Hematopoietic multipotent progenitor cell treated with erythropoietin and hydrocortisone succinate and interleukin-3 and kit ligand, for 15 days (in vitro differentiated cells): ENCODE results near the gene RASSF4.

ENCODE experiments used
- DNase-seq: peaks from one replicate; pipeline ENCODE4 v3.0.0-alpha.2; 2015; ENCODE audit warnings: low spot score

The RASSF4 gene

GRCh38 chr10:44989597-44990301 lies 30.1 kb downstream of the RASSF4 start:
- DNase-seq, result no peak

GRCh38 chr10:44990302-44990655 lies 30.7 kb downstream of the RASSF4 start:
- DNase-seq, result no peak

GRCh38 chr10:44990965-44991364 lies 31.4 kb downstream of the RASSF4 start:
- DNase-seq, result no peak

DNA sequence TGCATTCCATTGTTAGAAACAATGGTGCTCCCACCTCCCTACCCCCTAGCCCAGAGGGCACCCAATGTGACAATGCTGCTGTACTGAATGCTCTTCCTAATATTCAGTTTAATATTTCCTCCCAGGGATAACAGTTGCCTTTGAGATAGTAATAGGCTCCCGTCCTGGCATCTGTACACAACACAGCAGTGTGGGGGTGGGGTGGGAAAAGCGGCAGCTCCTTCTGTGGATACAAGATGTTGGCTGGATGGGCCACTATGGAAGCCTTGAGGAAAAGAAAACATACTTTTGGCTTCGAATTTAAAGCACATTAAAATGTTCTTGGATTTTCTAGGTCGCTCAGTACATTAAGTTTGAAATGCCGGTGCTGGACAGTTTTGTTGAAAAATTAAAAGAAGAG lies 32.0 kb downstream of the RASSF4 start:
- no peak for DNase-seq

GRCh38 chr10:44992070-44992731 lies 32.6 kb downstream of the RASSF4 start:
- DNase-seq, result no peak

DNA sequence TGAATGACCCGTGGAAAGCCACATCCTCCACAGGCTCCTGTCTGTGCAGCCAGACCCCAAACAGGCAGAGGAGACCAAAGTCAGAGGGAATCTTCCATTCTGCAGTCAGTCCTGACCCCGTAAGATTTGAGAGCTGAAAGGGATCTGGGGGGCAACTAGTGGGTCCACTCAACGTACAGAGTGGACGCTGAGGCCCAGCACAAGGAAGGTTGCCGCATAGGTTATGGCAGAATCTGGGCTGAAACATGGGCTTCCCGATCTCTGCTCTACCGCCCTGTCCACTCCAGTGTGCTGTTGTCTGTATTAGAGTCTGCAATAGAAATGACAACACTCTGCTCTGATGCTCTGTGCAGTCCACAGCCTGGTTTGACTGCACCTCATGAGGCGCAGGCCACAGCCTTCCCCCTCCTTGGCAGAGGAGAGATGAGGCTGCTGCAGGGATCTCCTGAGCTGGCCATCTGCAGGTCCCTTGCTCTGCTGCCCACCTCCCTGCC lies 33.2 kb downstream of the RASSF4 start:
- no peak for DNase-seq

GRCh38 chr10:44993226-44993921 lies 33.8 kb downstream of the RASSF4 start:
- no peak for DNase-seq

DNA sequence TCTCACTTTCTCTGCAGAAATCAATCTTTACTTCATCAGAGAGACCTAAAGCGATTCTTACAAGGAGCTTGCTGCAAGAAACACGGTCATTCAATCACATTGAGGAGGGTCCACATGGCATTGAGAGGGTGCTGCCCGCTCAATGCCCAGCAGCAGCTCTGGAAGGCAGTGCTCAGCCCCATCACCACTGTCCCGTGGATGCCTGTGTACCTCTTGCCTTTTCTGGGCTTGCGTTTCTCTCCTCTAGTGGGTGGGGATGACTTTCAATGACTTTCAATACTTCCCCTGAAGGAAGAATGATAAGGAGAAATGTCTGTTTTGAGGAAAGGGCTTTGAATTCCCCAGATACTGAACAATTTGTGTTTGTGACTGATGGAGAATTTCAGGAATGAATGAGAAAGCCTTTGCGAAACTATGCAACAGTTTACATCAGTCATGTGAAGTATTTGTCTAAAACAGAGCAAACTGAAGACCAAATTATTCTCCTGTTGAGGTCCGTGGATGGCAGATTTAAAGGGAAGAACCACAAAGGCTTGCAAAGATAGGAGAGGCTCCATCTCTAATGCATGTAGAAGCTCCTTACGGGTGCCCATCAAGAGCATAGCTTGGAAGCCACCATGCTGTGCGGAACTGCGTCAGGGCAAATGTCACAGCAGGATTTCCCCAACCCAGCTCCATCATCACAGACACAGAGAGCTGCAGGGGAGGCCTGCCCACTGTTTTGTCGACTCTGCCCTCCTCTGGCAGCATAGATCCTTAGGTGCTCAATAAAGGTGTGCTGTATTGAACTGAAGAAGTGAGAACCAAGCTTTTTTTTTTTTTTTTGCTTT lies 34.5 kb downstream of the RASSF4 start:
- no peak for DNase-seq

- DNase-seq, result no peak
Measured at GRCh38 chr10:44994752-44995530, 35.3 kb downstream of the RASSF4 start.

- DNase-seq, result no peak
Measured at GRCh38 chr10:44995581-44995913, 35.9 kb downstream of the RASSF4 start.

GRCh38 chr10:44995914-44996669 lies 36.5 kb downstream of the RASSF4 start:
- no peak for DNase-seq

DNA sequence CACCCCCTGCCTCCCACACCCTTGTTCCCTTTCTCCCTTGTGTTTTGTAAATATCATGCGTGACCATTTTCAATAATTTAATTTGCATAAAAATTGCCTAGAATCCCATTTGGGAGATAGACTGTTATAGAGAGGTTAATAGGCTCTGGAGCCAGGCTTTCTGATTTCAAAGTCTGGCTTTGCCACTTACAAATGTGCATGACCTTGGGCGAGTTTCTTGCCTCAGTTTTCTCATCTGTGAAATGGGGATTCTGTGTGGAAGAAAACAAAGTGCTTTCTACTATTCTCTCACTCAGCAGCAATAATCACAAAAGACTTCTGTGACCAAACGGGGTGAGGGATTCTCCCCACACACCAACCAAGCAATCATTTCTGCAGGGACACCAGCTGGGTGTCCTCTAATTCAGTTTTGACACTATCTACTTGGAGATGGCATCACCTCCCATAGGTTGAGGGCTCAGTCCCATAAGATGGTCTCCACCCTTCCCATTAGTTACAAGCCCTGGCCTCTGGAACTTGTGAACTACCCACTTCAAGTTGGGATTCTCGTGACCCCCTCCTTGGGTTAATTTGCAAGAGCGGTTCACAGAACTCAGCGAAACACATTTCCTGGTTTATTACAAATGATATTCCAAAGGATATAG lies 37.6 kb downstream of the RASSF4 start:
- DNase-seq, result no peak

DNA sequence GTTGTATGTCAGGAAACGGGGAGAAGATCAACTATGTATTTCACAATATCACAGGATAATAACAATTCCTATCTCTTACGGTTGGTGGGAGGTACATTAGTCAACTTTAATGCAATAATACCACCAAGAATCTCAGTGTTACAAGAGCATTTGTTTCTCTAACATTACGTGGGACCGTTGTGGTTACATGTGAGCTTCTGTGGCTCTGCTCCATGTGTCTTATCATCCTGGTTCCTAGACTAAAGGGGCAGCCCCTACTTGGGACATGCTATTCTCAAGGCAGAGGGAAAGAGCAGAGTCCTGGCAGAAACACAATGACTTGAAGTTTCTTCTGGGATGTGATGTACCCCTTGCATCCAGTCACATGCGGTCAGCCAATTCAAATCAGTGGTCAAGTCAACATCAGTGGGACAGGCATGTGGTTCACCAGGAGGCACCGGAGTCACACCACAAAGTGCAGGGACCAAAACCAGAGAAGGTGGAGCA lies 38.6 kb downstream of the RASSF4 start:
- no peak for DNase-seq

DNA sequence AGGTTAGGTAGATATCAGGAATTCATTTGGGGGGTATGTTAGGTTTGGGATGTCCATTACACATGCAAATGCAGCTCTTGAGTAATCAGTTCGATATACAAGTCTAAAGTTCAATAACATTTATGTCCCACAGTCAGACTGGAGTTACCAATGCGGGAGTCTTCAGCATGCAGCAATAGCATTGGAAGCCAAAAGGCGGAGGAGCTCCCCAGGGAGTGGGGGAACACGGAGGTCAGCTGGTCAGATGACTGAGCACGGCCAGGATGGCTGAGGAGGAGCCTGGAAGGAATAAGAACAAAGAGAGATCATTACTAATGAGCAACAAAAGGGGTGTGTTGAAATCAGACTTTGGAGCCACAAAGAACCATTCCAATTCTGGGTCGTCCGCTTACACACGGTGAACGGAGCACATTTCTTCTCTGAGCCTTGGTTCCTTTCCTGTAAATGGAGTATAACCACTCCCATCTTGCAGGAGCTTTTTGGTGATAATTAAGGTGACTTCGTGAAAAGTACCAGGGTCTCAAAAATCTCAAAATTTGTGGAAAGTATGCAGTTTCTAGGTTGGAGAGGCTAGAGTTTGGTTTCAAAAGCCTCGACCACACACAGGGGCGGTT lies 40.6 kb downstream of the RASSF4 start:
- no peak for DNase-seq

DNA sequence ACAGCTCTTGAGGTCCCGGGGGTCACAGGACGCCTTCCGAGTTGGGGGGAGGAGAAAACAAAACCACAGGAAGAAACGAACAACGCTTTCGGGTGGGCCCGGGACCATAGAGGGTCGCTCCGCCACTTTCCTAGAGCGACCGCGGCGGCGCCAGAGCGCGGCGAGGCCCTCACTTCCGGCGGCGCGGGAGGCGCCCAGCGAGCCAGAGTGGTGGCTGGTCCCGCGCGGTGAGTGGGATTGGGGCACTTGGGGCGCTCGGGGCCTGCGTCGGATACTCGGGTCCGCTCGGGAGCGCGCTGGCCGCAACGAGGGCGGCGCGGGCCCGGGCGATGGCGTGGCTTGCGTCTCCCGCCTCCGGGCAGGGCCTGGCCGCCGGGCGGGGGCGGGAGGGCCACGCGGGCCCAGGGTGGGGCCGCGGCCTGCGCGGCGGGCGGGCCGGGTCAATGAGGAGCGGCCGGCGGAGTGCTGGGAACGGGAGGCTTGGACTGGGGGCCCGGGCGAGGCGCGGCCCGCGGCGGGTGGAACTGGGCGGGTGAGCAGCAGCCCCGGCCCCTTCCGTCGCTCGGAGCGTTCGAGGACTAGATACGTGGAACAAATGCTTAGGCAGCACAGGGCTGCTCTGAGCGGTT lies 41.3 kb downstream of the RASSF4 start, which contains the start of gene ZNF22:
Gene ZNF22 (plus strand): TSS at position 172 of the 629 bp plus-strand sequence. CDS start 2,446 bp downstream, outside the sequence.
- DNase-seq, result peak; percentile 18

DNA sequence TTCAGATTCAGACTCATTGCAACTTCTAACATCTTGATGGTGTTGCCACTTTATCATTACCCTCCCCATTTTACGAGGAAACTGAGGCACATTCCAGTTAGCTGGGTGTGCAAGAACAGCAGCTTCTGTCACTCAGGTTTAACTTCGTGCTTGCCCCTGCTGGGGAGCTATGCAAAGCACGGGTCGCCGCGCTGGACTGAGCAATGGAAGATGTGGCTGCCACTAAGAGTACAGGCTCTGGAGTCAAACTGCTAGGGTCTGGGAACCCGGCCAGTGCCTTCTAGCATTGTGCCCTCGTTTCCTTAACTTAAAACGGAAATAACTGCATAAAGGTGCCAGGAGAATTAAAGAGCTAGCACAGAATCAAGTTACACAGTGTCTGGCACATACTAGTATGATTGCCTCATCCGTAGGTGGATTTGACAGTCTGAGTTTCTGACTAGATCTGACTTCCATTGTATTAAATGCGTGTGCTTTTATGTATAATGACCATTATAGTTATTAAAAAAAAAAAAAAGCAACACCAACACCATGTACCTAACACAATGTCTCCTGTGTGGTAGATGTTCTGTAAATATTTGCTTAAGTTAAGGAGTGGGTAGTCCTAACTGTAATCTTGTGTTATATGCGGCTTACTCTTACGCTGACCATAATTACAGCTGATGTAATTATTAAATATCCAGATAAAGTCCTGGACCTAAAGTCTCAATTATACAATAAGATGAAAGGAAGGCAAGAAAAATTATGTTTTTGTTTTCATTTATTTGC lies 42.0 kb downstream of the RASSF4 start:
- DNase-seq, result peak; percentile 6

- no peak for DNase-seq
Measured at GRCh38 chr10:45003432-45004000, 43.9 kb downstream of the RASSF4 start.

DNA sequence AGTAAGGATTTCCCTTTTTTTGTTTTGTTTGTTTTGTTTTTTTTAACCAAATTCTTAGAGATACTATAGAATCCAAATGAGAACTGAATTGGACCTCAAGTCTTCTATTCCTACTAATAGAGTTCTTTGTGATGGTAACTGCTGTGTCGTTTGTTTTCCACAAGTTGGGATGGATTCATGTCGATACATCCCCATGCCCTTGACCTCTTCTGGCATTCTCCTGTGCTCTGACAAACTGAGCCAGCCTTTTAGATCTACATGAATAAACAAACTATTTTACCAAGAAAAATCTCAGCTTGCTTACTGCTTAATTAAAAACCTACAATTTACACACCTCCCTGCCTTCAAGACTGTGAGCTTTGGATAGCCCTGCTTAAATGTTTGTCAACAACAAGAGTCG lies 45.1 kb downstream of the RASSF4 start:
- no peak for DNase-seq
